H9 (cell line): ENCODE data around the gene KIF5C. TPM values are rescaled to one million over a fixed set of nuclear protein-coding genes. Genes with fewer than 3 reads are reported as not detected.

Source experiments
- DNase-seq: peaks from one replicate; pipeline ENCODE4 v3.0.0-alpha.2; 2017
- H2AFZ ChIP-seq: one replicate; pipeline ENCODE4 v1.6.1; 2013; ENCODE audit warnings: mild to moderate bottlenecking, low read length, control low read depth, moderate library complexity
- H2AK5ac ChIP-seq: 2 replicates; pipeline ENCODE4 v1.6.1; 2013; ENCODE audit warnings: low read length, control low read depth, mixed read lengths; ENCODE audit not compliant: insufficient read length
- H2BK120ac ChIP-seq: one replicate; pipeline ENCODE4 v1.6.1; 2013; ENCODE audit warnings: low read depth, mild to moderate bottlenecking, low read length, control low read depth, inconsistent platforms; ENCODE audit not compliant: poor library complexity, severe bottlenecking
- H2BK12ac ChIP-seq: 2 replicates; pipeline ENCODE4 v1.6.1; 2013; ENCODE audit warnings: low read length, control low read depth, mixed read lengths, low read depth; ENCODE audit not compliant: insufficient read length
- H2BK15ac ChIP-seq: 2 replicates; pipeline ENCODE4 v1.6.1; 2013; ENCODE audit warnings: low read depth, low read length, control low read depth
- H2BK20ac ChIP-seq: one replicate; pipeline ENCODE4 v1.6.1; 2013; ENCODE audit warnings: low read depth, mild to moderate bottlenecking, low read length, control low read depth, inconsistent platforms; ENCODE audit not compliant: poor library complexity, severe bottlenecking
- H2BK5ac ChIP-seq: 2 replicates; pipeline ENCODE4 v1.6.1; 2013; ENCODE audit warnings: low read length, control low read depth, mixed read lengths; ENCODE audit not compliant: insufficient read length
- H3K14ac ChIP-seq: 2 replicates; pipeline ENCODE4 v1.6.1; 2013; ENCODE audit warnings: low read length, control low read depth; ENCODE audit not compliant: insufficient read depth
- H3K18ac ChIP-seq: 2 replicates; pipeline ENCODE4 v1.6.1; 2013; ENCODE audit warnings: low read depth, mild to moderate bottlenecking, mixed read lengths, low read length, control low read depth; ENCODE audit not compliant: insufficient read length
- H3K23ac ChIP-seq: 2 replicates; pipeline ENCODE4 v1.6.1; 2013; ENCODE audit warnings: low read length, control low read depth, mixed read lengths, low read depth; ENCODE audit not compliant: insufficient read length
- H3K23me2 ChIP-seq: 2 replicates; pipeline ENCODE4 v1.6.1; 2013; ENCODE audit warnings: low read depth, mild to moderate bottlenecking, mixed read lengths, low read length, control low read depth; ENCODE audit not compliant: insufficient read length, poor library complexity, severe bottlenecking
- H3K27ac ChIP-seq: 2 replicates; pipeline ENCODE4 v1.5.1; 2013; ENCODE audit warnings: low read length, control low read depth, mixed read lengths, low read depth; ENCODE audit not compliant: insufficient read length
- H3K27me3 ChIP-seq: 2 replicates; pipeline ENCODE4 v1.6.1; 2013; ENCODE audit warnings: low read length, control low read depth, inconsistent platforms; ENCODE audit not compliant: insufficient read depth
- H3K4ac ChIP-seq: 2 replicates; pipeline ENCODE4 v1.6.1; 2013; ENCODE audit warnings: low read depth, mild to moderate bottlenecking, control low read depth, inconsistent platforms, low read length, moderate library complexity
- H3K4me1 ChIP-seq: 2 replicates; pipeline ENCODE4 v1.6.1; 2013; ENCODE audit warnings: low read length, control low read depth, inconsistent platforms; ENCODE audit not compliant: insufficient read depth
- H3K4me2 ChIP-seq: 2 replicates; pipeline ENCODE4 v1.6.1; 2013; ENCODE audit warnings: low read length, control low read depth, mixed read lengths; ENCODE audit not compliant: insufficient read length, insufficient read depth
- H3K56ac ChIP-seq: 2 replicates; pipeline ENCODE4 v1.6.1; 2013; ENCODE audit warnings: low read depth, mild to moderate bottlenecking, mixed read lengths, low read length, control low read depth; ENCODE audit not compliant: insufficient read length
- H3K79me1 ChIP-seq: 2 replicates; pipeline ENCODE4 v1.6.1; 2013; ENCODE audit warnings: low read depth, mild to moderate bottlenecking, moderate library complexity, low read length, control low read depth, inconsistent platforms; ENCODE audit not compliant: insufficient read depth, poor library complexity, severe bottlenecking
- H3K79me2 ChIP-seq: 2 replicates; pipeline ENCODE4 v1.6.1; 2013; ENCODE audit warnings: low read length, control low read depth, inconsistent platforms; ENCODE audit not compliant: insufficient read depth
- H3K9ac ChIP-seq: 2 replicates; pipeline ENCODE4 v1.6.1; 2013; ENCODE audit warnings: low read length, control low read depth, mixed read lengths; ENCODE audit not compliant: insufficient read length; ENCODE audit errors: extremely low read depth
- H3K9me3 ChIP-seq: one replicate; pipeline ENCODE4 v1.6.1; 2013; ENCODE audit warnings: low read depth, low read length, inconsistent platforms; ENCODE audit not compliant: control insufficient read depth
- H3T11ph ChIP-seq: one replicate; pipeline ENCODE4 v1.6.1; 2013; ENCODE audit warnings: mild to moderate bottlenecking, low read length, control low read depth, inconsistent platforms
- H4K20me1 ChIP-seq: one replicate; pipeline ENCODE4 v1.6.1; 2013; ENCODE audit not compliant: control insufficient read depth, insufficient read length, insufficient read depth
- H4K5ac ChIP-seq: 2 replicates; pipeline ENCODE4 v1.6.1; 2013; ENCODE audit warnings: low read depth, mild to moderate bottlenecking, mixed read lengths, low read length, control low read depth; ENCODE audit not compliant: insufficient read length
- H4K8ac ChIP-seq: replicated peaks from 2 replicates; pipeline ENCODE4 v1.6.1; 2013; ENCODE audit warnings: low read length, control low read depth, mixed read lengths, low read depth; ENCODE audit not compliant: insufficient read length
- H4K91ac ChIP-seq: 2 replicates; pipeline ENCODE4 v1.6.1; 2013; ENCODE audit warnings: low read depth, mild to moderate bottlenecking, moderate library complexity, mixed read lengths, low read length, control low read depth; ENCODE audit not compliant: insufficient read length
- H3K27ac Mint-ChIP-seq, 3 experiments: 2 replicates in 2 of 3; 3 replicates in 1 of 3; pipeline ENCODE4 v1.8.0; 2020 to 2021; ENCODE audit warnings: mixed read lengths in 3 of 3, mild to moderate bottlenecking in 1 of 3, moderate library complexity in 1 of 3
- H3K27me3 Mint-ChIP-seq: 2 replicates; pipeline ENCODE4 v1.8.0; 2021; ENCODE audit warnings: low read depth, mild to moderate bottlenecking, moderate library complexity, mixed read lengths
- H3K36me3 Mint-ChIP-seq, 3 experiments: 2 replicates in 2 of 3; 3 replicates in 1 of 3; pipeline ENCODE4 v1.8.0; 2020 to 2021; ENCODE audit warnings: low read depth in 3 of 3, mixed read lengths in 3 of 3; ENCODE audit not compliant: insufficient read depth in 1 of 3
- H3K4me1 Mint-ChIP-seq, 2 experiments: 2 replicates each; pipeline ENCODE4 v1.8.0; 2020; ENCODE audit warnings: mixed read lengths in 2 of 2
- H3K4me3 Mint-ChIP-seq, 2 experiments: 2 replicates in 1 of 2; 3 replicates in 1 of 2; pipeline ENCODE4 v1.8.0; 2020 to 2021; ENCODE audit warnings: mild to moderate bottlenecking in 2 of 2, mixed read lengths in 2 of 2, moderate library complexity in 1 of 2
- H3K9me3 Mint-ChIP-seq, 2 experiments: 2 replicates in 1 of 2; 3 replicates in 1 of 2; pipeline ENCODE4 v1.8.0; 2020; ENCODE audit warnings: mild to moderate bottlenecking in 2 of 2, mixed read lengths in 2 of 2, moderate library complexity in 1 of 2
- CTCF ChIP-seq: fragments of 200-600 bp; sonication (generic); conservative IDR thresholded peaks from 3 replicates; pipeline ENCODE4 v1.8.0; 2021; ENCODE audit warnings: antibody characterized with exemption, mild to moderate bottlenecking
- WGBS: extraction: QIAGEN DNeasy Blood & Tissue Kit; methylation state at CpG from one replicate; pipeline ENCODE4 v1.1.7; 2013; ENCODE audit warnings: missing lambda C conversion rate, low lambda C conversion rate, mixed read lengths; ENCODE audit not compliant: insufficient read length; ENCODE audit errors: extremely low coverage; 5-methylcytosine and 5-hydroxymethylcytosine counted together
- total RNA-seq: library from RNA; stranded (reverse); gene quantifications from 2 replicates; pipeline ENCODE4 v1.2.1, GENCODE V29; 2021

KIF5C gene
- total RNA-seq, 1 experiment from 2014 or later, result 52.9 TPM

- H3K27ac Mint-ChIP-seq, result peak overlapping the region in 1 of 3 experiments; percentile 93; a peak in 1 of 7 replicates
- Histone ChIP-seq H2BK15ac (no peak overlapping the region), H2BK120ac (no peak overlapping the region), H3K4ac (no peak overlapping the region), H3K4me2 (no peak overlapping the region), H3K23ac (no peak overlapping the region), H3K9ac (no peak overlapping the region), H3K9me3 (no peaks in the 10 kb centered on the region), H2AFZ (no peak overlapping the region), H3K79me1 (no peaks in the 10 kb centered on the region), H3K18ac (no peak overlapping the region), H2AK5ac (no peak overlapping the region), H4K5ac (no peak overlapping the region), H4K8ac (no peak overlapping the region), H4K91ac (no peak overlapping the region), H3K27me3 (no peaks in the 10 kb centered on the region), H3K4me1 (no peaks in the 10 kb centered on the region), H4K20me1 (no peaks in the 10 kb centered on the region), H2BK5ac (no peak overlapping the region), H3K14ac (no peak overlapping the region), H2BK12ac (no peak overlapping the region), H3K27ac (no peak overlapping the region), H2BK20ac (no peak overlapping the region), H3T11ph (no peak overlapping the region), H3K79me2 (no peaks in the 10 kb centered on the region), H3K23me2 (no peaks in the 10 kb centered on the region), H3K56ac (no peak overlapping the region)
- no peaks in the 10 kb centered on the region for H3K9me3 Mint-ChIP-seq
- H3K4me1 Mint-ChIP-seq, result peaks cover 0 to 4% of the 10 kb centered on the region in 2 experiments; a peak in 1 of 4 replicates
- no peak overlapping the region for H3K4me3 Mint-ChIP-seq
- no CpG with 5 or more reads among the region's 1 CpG for WGBS
- no peaks in the 10 kb centered on the region for H3K36me3 Mint-ChIP-seq
- DNase-seq, result no peak
- TF ChIP-seq CTCF, result no peak
- H3K27me3 Mint-ChIP-seq, result no peaks in the 10 kb centered on the region
Observed at GRCh38 chr2:149059822-149060221, 184.8 kb downstream of the KIF5C start.
